Cardiac muscle cell (in vitro differentiated cells and primary cell): Measurements from ENCODE around the gene TRMT6. TPM values are rescaled to one million over a fixed set of nuclear protein-coding genes. Genes with fewer than 3 reads are reported as not detected.

ENCODE experiments used
- DNase-seq, 2 donors: peaks; one replicate each; pipeline versions ENCODE4 v3.0.0 to v3.0.0-alpha.2; 2010 to 2017; ENCODE audit warnings: low read depth in 1 of 2, low spot score in 1 of 2
- H3K27ac ChIP-seq: fragments of 200-600 bp; sonication (generic); 2 replicates; pipeline ENCODE4 v1.5.1; 2016
- H3K27me3 ChIP-seq: fragments of 200-600 bp; sonication (generic); 2 replicates; pipeline ENCODE4 v1.6.0; 2016; ENCODE audit warnings: control low read depth
- H3K36me3 ChIP-seq: fragments of 200-600 bp; sonication (generic); 2 replicates; pipeline ENCODE4 v1.5.1; 2016; ENCODE audit warnings: control low read depth
- H3K4me1 ChIP-seq: fragments of 200-600 bp; sonication (generic); 2 replicates; pipeline ENCODE4 v1.8.1; 2017; ENCODE audit warnings: low read depth, mild to moderate bottlenecking, mixed run types
- H3K4me3 ChIP-seq: fragments of 200-600 bp; sonication (generic); 2 replicates; pipeline ENCODE4 v1.5.1; 2016; ENCODE audit warnings: mild to moderate bottlenecking
- H3K9me3 ChIP-seq: fragments of 200-600 bp; sonication (generic); 2 replicates; pipeline ENCODE4 v1.5.1; 2017; ENCODE audit warnings: low read depth, mild to moderate bottlenecking, control low read depth
- polyA plus RNA-seq: library from polyadenylated mRNA; unstranded; fragments of >200 nt; fragmentation: Nextera tagmentation; extraction: Ambion mirVana; gene quantifications from 2 replicates; pipeline ENCODE4 v1.2.1, GENCODE V29; 2016
- total RNA-seq: library from RNA; depleted of rRNA; stranded (reverse); fragments of >200 nt; gene quantifications from 2 replicates; pipeline ENCODE4 v1.2.3, GENCODE V29; 2016
- TF ChIP-seq, protein P1 (sequence below): IDR thresholded peaks from 2 replicates; pipeline ENCODE4 v1.5.1; 2012; ENCODE audit warnings: low read depth, mild to moderate bottlenecking, low read length

The TRMT6 gene
- total and polyA plus RNA-seq, 2 experiments from 2014 or later, result 12.0 to 12.9 TPM

DNA sequence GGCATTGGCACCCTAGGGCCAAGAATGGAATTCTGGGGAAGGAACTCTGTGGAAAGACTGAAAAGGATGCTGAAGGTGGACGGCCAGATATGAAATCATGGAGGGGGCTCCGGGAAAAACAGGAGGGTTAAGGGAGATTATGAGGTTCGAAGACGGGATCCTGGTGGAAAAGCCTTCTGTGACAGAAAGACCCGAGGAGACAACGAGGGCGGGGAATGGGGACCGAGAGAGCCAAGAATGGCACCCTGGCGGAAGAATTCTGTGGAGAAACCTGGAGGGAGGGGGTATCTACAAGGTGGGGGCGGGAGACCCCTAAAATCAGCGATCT is 426 bp downstream of the TRMT6 start:
- TF ChIP-seq, protein P1, sequence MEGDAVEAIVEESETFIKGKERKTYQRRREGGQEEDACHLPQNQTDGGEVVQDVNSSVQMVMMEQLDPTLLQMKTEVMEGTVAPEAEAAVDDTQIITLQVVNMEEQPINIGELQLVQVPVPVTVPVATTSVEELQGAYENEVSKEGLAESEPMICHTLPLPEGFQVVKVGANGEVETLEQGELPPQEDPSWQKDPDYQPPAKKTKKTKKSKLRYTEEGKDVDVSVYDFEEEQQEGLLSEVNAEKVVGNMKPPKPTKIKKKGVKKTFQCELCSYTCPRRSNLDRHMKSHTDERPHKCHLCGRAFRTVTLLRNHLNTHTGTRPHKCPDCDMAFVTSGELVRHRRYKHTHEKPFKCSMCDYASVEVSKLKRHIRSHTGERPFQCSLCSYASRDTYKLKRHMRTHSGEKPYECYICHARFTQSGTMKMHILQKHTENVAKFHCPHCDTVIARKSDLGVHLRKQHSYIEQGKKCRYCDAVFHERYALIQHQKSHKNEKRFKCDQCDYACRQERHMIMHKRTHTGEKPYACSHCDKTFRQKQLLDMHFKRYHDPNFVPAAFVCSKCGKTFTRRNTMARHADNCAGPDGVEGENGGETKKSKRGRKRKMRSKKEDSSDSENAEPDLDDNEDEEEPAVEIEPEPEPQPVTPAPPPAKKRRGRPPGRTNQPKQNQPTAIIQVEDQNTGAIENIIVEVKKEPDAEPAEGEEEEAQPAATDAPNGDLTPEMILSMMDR, result no peak
- H3K4me3 ChIP-seq, result peak overlapping the region; percentile 65
- no peaks in the 10 kb centered on the region for H3K9me3 ChIP-seq
- H3K36me3 ChIP-seq, result peaks cover 28% of the 10 kb centered on the region
- H3K27me3 ChIP-seq, result no peaks in the 10 kb centered on the region
- H3K27ac ChIP-seq, result peak overlapping the region; percentile 49
- H3K4me1 ChIP-seq, result peaks cover 10% of the 10 kb centered on the region
- no peak for DNase-seq

DNA sequence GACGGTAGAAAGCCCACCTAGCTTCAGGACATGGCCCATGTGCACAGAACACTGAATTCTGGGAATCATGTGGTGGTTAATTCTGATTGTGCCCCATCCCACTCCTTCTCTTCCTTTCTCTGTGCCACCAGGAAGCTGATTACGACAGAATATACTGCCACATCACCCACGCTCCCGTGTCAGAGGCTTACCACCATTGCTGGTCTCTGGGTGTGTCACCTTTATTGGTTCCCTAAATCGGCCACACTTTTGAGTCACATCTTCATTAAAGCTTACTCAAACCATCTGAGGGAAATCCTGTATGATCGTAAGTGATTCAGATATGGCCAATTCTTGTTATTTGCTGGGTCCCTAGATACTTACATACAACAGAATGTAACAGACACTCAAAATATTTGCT is 3.1 kb downstream of the TRMT6 start:
- no peak for DNase-seq
- TF ChIP-seq, protein P1, result no peak
- Histone ChIP-seq H3K4me1 (peaks cover 10% of the 10 kb centered on the region), H3K36me3 (peaks cover 39% of the 10 kb centered on the region), H3K4me3 (no peak overlapping the region), H3K9me3 (no peaks in the 10 kb centered on the region), H3K27me3 (no peaks in the 10 kb centered on the region), H3K27ac (no peak overlapping the region)

DNA sequence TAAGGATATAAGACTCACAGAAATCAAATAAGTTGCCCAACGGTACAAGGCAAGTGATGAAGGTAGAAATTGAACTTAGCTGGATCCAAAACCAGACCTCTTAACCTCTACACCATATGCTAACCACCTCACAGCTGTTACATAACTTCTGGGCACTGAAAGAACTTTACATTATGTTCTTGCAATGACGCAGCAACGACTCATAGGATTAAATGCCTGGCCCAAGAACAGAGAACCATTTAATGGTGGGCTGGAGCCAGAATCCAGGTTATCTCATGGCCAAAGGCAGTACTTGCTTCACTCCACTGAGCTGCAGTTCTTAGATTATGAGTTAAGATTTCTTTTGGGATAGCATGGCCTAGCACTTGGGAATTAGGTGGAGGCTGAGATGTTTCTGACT is 4.4 kb downstream of the TRMT6 start:
- H3K4me3 ChIP-seq, result no peak overlapping the region
- no peak overlapping the region for H3K27ac ChIP-seq
- H3K27me3 ChIP-seq, result no peaks in the 10 kb centered on the region
- DNase-seq, result peak in 1 of 2 donors; percentile 26
- peaks cover 4% of the 10 kb centered on the region for H3K4me1 ChIP-seq
- TF ChIP-seq, protein P1, result no peak
- H3K9me3 ChIP-seq, result no peaks in the 10 kb centered on the region
- peaks cover 46% of the 10 kb centered on the region for H3K36me3 ChIP-seq

DNA sequence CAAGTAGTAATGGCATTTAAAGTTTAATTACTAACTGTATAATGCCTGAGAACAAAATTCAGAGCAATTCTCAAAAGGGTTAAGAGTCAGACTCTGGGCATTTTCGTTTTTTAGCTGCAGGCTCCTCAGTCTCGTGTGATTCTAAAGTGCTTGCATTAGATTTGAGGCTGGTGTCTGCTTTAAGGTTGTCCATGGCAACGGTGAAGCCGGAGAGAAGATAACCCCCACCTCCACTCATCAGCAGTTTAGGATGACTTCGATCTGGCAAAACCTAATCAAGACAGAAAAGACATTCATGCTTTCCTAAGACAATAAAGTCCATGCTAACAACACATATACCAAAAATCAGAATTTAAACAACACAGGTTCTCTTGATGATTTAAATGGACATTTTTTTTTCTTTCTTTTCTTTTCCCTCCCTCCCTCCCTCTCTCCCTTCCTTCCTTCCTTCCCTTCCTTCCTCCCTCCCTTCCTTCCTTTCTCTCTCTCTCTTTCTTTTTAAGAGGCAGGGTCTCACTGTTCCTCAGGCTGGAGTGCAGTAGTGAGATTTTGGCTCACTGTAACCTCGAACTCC is 11.8 kb downstream of the TRMT6 start:
- no peak overlapping the region for H3K27ac ChIP-seq
- H3K4me3 ChIP-seq, result no peak overlapping the region
- H3K4me1 ChIP-seq, result no peaks in the 10 kb centered on the region
- H3K36me3 ChIP-seq, result peaks cover 39% of the 10 kb centered on the region
- DNase-seq, result no peak
- no peaks in the 10 kb centered on the region for H3K27me3 ChIP-seq
- H3K9me3 ChIP-seq, result no peaks in the 10 kb centered on the region
- TF ChIP-seq, protein P1, result no peak

DNA sequence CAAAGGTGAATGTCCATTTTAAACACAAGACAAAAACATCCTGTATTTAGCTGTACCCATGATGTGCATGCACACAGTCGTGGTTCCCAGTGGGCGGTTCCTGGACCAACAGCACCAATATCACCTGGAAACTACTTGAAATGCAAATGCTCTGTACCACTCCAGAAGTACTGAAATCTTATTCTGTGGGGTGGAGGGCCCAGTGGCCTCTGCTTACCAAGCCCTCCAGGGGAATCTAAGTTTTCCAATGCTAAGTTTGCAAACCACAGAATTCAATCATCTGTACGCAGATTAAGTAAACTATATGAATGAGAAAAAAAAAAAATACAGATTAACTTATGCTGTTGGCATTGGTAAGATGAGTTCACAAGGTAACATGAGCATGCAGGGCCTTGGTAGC is 14.1 kb downstream of the TRMT6 start:
- no peaks in the 10 kb centered on the region for H3K27me3 ChIP-seq
- TF ChIP-seq, protein P1, result no peak
- no peaks in the 10 kb centered on the region for H3K4me1 ChIP-seq
- no peaks in the 10 kb centered on the region for H3K9me3 ChIP-seq
- H3K36me3 ChIP-seq, result peaks cover 20% of the 10 kb centered on the region
- H3K27ac ChIP-seq, result no peak overlapping the region
- DNase-seq, result no peak
- no peak overlapping the region for H3K4me3 ChIP-seq

DNA sequence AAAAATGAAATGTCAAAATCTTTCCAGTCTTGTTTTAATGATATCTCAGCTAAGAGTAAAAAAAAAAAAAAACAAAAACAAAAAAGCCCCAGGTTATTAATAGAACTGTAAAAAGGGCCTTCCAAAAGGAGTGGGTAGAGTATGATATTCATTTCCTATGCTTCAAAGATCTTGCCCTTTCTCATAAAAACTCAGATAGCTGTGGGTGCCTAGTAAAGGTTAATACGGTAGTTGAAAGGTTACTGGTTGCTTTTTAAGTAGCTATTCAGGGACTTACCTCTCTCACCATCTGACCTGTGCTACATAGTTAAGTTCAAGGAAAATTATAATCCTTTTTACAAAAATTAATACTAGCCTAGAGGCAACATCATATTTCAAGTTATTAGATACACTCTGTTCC is 14.9 kb downstream of the TRMT6 start:
- no peak overlapping the region for H3K4me3 ChIP-seq
- H3K4me1 ChIP-seq, result no peaks in the 10 kb centered on the region
- TF ChIP-seq, protein P1, result no peak
- H3K27me3 ChIP-seq, result no peaks in the 10 kb centered on the region
- H3K9me3 ChIP-seq, result no peaks in the 10 kb centered on the region
- no peak for DNase-seq
- peaks cover 11% of the 10 kb centered on the region for H3K36me3 ChIP-seq
- H3K27ac ChIP-seq, result no peak overlapping the region
